ENCODE measurements around the gene TUT1.
"Not testable (repeated sequence)": the region's sequence is repeated elsewhere in the genome, so short reads cannot be mapped to it uniquely, and the experiment has no call there.

TUT1 gene

GRCh38 chr11:62621567-62622470, 30.5 kb upstream of the TUT1 start, which contains the start of gene B3GAT3:
Gene B3GAT3, minus strand, starts transcription at chr11:62621986. Its CDS starts 39 bp downstream, at chr11:62621947.
- Histone ChIP-seq H2AFZ (ENCODE audit: low read depth) (peak within 1 kb of the TSS; percentile 70; the same call in 1 of the 2 replicates), H3K36me3 (ENCODE audit: insufficient read depth) (no peaks in the 10 kb centered on the region), H3K79me2 (ENCODE audit: insufficient read depth, low read depth) (no peaks in the 10 kb centered on the region), H3K4me2 (peak within 1 kb of the TSS; percentile 71), H3K27me3 (ENCODE audit: insufficient read depth, low read depth) (no peaks in the 10 kb centered on the region), H4K20me1 (ENCODE audit: insufficient read depth) (no peaks in the 10 kb centered on the region), H3K27ac (peak within 1 kb of the TSS; percentile 56), H3K4me1 (ENCODE audit: low read depth, poor library complexity, severe bottlenecking) (peaks cover 22% of the 10 kb centered on the region), H3K4me3 (IDR thresholded peaks at IDR 0.05; ENCODE audit: insufficient read depth, low read depth, low read length) (no peak within 1 kb of the TSS), H3K9ac (peak within 1 kb of the TSS; percentile 65; the same call in 1 of the 2 replicates)
- TF ChIP-seq CTCF (conservative IDR thresholded peaks at IDR 0.05; ENCODE audit: low read depth, low read length): no peak

- no peaks in the 10 kb centered on the region for H3K27me3 ChIP-seq (ENCODE audit: insufficient read depth, low read depth)
- peak overlapping the region; percentile 56 for H3K27ac ChIP-seq
- no peak overlapping the region for H3K4me3 ChIP-seq (IDR thresholded peaks at IDR 0.05; ENCODE audit: insufficient read depth, low read depth, low read length)
- no peaks in the 10 kb centered on the region for H4K20me1 ChIP-seq (ENCODE audit: insufficient read depth)
- no peaks in the 10 kb centered on the region for H3K79me2 ChIP-seq (ENCODE audit: insufficient read depth, low read depth)
- peak overlapping the region; percentile 70; the same call in 1 of the 2 replicates for H2AFZ ChIP-seq (ENCODE audit: low read depth)
- peak overlapping the region; percentile 71 for H3K4me2 ChIP-seq
- TF ChIP-seq CTCF (conservative IDR thresholded peaks at IDR 0.05; ENCODE audit: low read depth, low read length): no peak
- peak overlapping the region; percentile 65; the same call in 1 of the 2 replicates for H3K9ac ChIP-seq
- H3K36me3 ChIP-seq (ENCODE audit: insufficient read depth): no peaks in the 10 kb centered on the region
- peaks cover 22% of the 10 kb centered on the region for H3K4me1 ChIP-seq (ENCODE audit: low read depth, poor library complexity, severe bottlenecking)
These were observed 29.8 kb upstream of the TUT1 start for GRCh38 chr11:62621027-62621566.

- H2AFZ ChIP-seq (ENCODE audit: low read depth); H3K4me3 ChIP-seq (IDR thresholded peaks at IDR 0.05; ENCODE audit: insufficient read depth, low read depth, low read length); H4K20me1 ChIP-seq (ENCODE audit: insufficient read depth); H3K36me3 ChIP-seq (ENCODE audit: insufficient read depth); H3K27ac ChIP-seq; H3K9ac ChIP-seq; H3K4me2 ChIP-seq; H3K79me2 ChIP-seq (ENCODE audit: insufficient read depth, low read depth); H3K27me3 ChIP-seq (ENCODE audit: insufficient read depth, low read depth): not testable (repeated sequence)
- peaks cover 35% of the 10 kb centered on the region for H3K4me1 ChIP-seq (ENCODE audit: low read depth, poor library complexity, severe bottlenecking)
These were observed 25.6 kb upstream of the TUT1 start for GRCh38 chr11:62616957-62617356.

- Histone ChIP-seq H3K27ac (no peak overlapping the region), H3K36me3 (ENCODE audit: insufficient read depth) (no peaks in the 10 kb centered on the region), H4K20me1 (ENCODE audit: insufficient read depth) (no peaks in the 10 kb centered on the region), H3K4me2 (no peak overlapping the region), H3K4me3 (IDR thresholded peaks at IDR 0.05; ENCODE audit: insufficient read depth, low read depth, low read length) (no peak overlapping the region), H3K4me1 (ENCODE audit: low read depth, poor library complexity, severe bottlenecking) (peaks cover 36% of the 10 kb centered on the region), H2AFZ (ENCODE audit: low read depth) (no peak overlapping the region), H3K27me3 (ENCODE audit: insufficient read depth, low read depth) (no peaks in the 10 kb centered on the region), H3K79me2 (ENCODE audit: insufficient read depth, low read depth) (no peaks in the 10 kb centered on the region), H3K9ac (no peak overlapping the region)
- no peak for TF ChIP-seq CTCF (conservative IDR thresholded peaks at IDR 0.05; ENCODE audit: low read depth, low read length)
These were observed 24.2 kb upstream of the TUT1 start for GRCh38 chr11:62615521-62615920.

Measured in KMS-11 (cell line).